ENCODE data around the gene ZNF567. TPM values are rescaled to one million over a fixed set of nuclear protein-coding genes. Genes with fewer than 3 reads are reported as not detected.

ZNF567 gene
- 1 to 10 TPM; 3.5 to 4.3 TPM for total RNA-seq
- polyA plus RNA-seq, result 1 to 10 TPM; 1.7 TPM

DNA sequence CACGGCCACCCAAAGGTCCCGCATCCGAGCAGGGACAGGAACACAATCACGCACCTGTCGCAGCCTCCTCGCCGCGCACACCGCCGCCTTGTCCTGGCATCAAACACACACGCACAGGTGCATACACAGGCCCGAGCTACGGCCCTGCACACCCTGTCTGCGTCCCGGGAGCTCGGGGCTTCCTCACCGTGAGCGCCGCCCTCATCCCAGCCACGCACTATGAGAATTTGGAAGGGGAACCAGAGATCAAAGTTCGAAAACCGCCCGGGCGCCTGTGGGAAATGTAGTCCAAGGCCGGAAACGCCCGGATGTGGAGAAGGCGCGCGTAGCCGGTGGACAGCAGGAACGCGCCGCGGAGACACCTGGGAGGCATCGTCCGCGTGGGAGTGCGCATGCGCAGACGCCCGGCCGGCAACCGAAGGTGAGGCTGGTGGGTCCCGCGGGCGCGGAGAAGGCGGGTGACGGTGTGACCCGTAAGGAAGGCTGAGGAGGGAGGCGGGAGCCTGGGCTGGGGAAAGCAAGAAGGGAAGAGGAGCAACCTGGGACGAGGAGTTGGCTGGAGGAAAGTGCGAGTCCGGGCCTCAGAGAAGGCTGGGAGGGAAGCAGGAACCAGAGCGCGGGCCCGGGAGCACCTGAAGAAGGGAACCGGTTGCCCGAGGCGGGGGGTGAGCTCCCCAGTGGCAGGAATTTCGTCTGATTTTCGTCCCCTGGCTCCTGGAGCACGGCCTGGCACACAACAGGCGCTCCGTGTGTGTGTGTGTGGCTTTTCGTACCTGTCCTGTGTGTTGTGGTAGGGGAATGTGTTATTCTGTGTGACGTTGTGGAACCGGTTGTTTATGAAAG, at the start of gene ZNF567:
TSS of gene ZNF567 (plus strand) at position 399 of the 843 bp plus-strand sequence. CDS start 7,256 bp downstream, outside the sequence.
- peaks cover under 1 to 46% (median 31%) of the 10 kb centered on the region in 4 donors for H3K36me3 ChIP-seq (ENCODE audit: control insufficient read depth in 4 of 4, insufficient read depth in 3 of 4, low read depth in 1 of 4, low read length in 3 of 4)

More for the DNA sequence above, at the start of gene ZNF567:
- DNase-seq (ENCODE audit: low spot score), result peak; percentile 98
- Histone ChIP-seq H3K4me1 (ENCODE audit: control insufficient read depth in 4 of 4, insufficient read depth in 4 of 4, low read length in 3 of 4) (peaks cover 4 to 21% (median 15%) of the 10 kb centered on the region in 4 donors), H3K9ac (ENCODE audit: low read depth in 1 of 2, low read length in 2 of 2) (peak within 1 kb of the TSS; percentile 48 to 60), H3K27me3 (ENCODE audit: control insufficient read depth in 4 of 4, insufficient read depth in 4 of 4, low read length in 3 of 4) (no peaks in the 10 kb centered on the region), H3K9me3 (ENCODE audit: control insufficient read depth in 4 of 4, low read length in 3 of 4) (peaks cover 8 to 25% (median 16%) of the 10 kb centered on the region in 4 donors), H3K27ac (ENCODE audit: low read depth in 1 of 2, low read length in 2 of 2) (peak within 1 kb of the TSS; percentile 67 to 68), H3K4me3 (ENCODE audit: low read depth in 1 of 3, low read length in 3 of 3) (peak within 1 kb of the TSS; percentile 66 to 99 (median 89))
- under 1% methylated on average over 69 of the region's 69 CpGs for WGBS
- TF ChIP-seq JUND (IDR thresholded peaks at IDR 0.05) (no peak), RXRA (IDR thresholded peaks at IDR 0.05) (peak; percentile 51 to 57), EGR1 (IDR thresholded peaks at IDR 0.05; ENCODE audit: low read depth in 2 of 2) (peak in 1 of 2 donors; percentile 59), GABPA (IDR thresholded peaks at IDR 0.05 in 1 of 2, conservative IDR thresholded peaks at IDR 0.05 in 1 of 2) (peak; percentile 65 to 93), HNF4G (IDR thresholded peaks at IDR 0.05) (peak; percentile 84), FOXA1 (IDR thresholded peaks at IDR 0.05) (peak; percentile 66), NR2F2 (IDR thresholded peaks at IDR 0.05) (peak; percentile 69), RAD21 (IDR thresholded peaks at IDR 0.05) (peak; percentile 47 to 51), SP1 (IDR thresholded peaks at IDR 0.05) (peak; percentile 65), YY1 (IDR thresholded peaks at IDR 0.05) (peak; percentile 90), FOXA2 (IDR thresholded peaks at IDR 0.05) (peak; percentile 42), HNF4A (conservative IDR thresholded peaks at IDR 0.05) (peak; percentile 92 to 95), TAF1 (conservative IDR thresholded peaks at IDR 0.05) (peak; percentile 49)
- TF ChIP-seq, protein P1, sequence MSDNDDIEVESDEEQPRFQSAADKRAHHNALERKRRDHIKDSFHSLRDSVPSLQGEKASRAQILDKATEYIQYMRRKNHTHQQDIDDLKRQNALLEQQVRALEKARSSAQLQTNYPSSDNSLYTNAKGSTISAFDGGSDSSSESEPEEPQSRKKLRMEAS (IDR thresholded peaks at IDR 0.05), result peak; percentile 86
- TF ChIP-seq, protein P2, sequence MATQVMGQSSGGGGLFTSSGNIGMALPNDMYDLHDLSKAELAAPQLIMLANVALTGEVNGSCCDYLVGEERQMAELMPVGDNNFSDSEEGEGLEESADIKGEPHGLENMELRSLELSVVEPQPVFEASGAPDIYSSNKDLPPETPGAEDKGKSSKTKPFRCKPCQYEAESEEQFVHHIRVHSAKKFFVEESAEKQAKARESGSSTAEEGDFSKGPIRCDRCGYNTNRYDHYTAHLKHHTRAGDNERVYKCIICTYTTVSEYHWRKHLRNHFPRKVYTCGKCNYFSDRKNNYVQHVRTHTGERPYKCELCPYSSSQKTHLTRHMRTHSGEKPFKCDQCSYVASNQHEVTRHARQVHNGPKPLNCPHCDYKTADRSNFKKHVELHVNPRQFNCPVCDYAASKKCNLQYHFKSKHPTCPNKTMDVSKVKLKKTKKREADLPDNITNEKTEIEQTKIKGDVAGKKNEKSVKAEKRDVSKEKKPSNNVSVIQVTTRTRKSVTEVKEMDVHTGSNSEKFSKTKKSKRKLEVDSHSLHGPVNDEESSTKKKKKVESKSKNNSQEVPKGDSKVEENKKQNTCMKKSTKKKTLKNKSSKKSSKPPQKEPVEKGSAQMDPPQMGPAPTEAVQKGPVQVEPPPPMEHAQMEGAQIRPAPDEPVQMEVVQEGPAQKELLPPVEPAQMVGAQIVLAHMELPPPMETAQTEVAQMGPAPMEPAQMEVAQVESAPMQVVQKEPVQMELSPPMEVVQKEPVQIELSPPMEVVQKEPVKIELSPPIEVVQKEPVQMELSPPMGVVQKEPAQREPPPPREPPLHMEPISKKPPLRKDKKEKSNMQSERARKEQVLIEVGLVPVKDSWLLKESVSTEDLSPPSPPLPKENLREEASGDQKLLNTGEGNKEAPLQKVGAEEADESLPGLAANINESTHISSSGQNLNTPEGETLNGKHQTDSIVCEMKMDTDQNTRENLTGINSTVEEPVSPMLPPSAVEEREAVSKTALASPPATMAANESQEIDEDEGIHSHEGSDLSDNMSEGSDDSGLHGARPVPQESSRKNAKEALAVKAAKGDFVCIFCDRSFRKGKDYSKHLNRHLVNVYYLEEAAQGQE (IDR thresholded peaks at IDR 0.05), result peak; percentile 82
- TF ChIP-seq, protein P3, sequence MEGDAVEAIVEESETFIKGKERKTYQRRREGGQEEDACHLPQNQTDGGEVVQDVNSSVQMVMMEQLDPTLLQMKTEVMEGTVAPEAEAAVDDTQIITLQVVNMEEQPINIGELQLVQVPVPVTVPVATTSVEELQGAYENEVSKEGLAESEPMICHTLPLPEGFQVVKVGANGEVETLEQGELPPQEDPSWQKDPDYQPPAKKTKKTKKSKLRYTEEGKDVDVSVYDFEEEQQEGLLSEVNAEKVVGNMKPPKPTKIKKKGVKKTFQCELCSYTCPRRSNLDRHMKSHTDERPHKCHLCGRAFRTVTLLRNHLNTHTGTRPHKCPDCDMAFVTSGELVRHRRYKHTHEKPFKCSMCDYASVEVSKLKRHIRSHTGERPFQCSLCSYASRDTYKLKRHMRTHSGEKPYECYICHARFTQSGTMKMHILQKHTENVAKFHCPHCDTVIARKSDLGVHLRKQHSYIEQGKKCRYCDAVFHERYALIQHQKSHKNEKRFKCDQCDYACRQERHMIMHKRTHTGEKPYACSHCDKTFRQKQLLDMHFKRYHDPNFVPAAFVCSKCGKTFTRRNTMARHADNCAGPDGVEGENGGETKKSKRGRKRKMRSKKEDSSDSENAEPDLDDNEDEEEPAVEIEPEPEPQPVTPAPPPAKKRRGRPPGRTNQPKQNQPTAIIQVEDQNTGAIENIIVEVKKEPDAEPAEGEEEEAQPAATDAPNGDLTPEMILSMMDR (IDR thresholded peaks at IDR 0.05; ENCODE audit: low read depth, low read length, missing input control), result no peak
- TF ChIP-seq, protein P4, sequence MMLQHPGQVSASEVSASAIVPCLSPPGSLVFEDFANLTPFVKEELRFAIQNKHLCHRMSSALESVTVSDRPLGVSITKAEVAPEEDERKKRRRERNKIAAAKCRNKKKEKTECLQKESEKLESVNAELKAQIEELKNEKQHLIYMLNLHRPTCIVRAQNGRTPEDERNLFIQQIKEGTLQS (IDR thresholded peaks at IDR 0.05), result no peak
- TF ChIP-seq, protein P5, sequence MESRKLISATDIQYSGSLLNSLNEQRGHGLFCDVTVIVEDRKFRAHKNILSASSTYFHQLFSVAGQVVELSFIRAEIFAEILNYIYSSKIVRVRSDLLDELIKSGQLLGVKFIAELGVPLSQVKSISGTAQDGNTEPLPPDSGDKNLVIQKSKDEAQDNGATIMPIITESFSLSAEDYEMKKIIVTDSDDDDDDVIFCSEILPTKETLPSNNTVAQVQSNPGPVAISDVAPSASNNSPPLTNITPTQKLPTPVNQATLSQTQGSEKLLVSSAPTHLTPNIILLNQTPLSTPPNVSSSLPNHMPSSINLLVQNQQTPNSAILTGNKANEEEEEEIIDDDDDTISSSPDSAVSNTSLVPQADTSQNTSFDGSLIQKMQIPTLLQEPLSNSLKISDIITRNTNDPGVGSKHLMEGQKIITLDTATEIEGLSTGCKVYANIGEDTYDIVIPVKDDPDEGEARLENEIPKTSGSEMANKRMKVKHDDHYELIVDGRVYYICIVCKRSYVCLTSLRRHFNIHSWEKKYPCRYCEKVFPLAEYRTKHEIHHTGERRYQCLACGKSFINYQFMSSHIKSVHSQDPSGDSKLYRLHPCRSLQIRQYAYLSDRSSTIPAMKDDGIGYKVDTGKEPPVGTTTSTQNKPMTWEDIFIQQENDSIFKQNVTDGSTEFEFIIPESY (IDR thresholded peaks at IDR 0.05), result peak; percentile 97

All from liver (tissue), 9 donors.